Smooth muscle cell (in vitro differentiated cells): ENCODE results near the gene CLMN. TPM values are rescaled to one million over a fixed set of nuclear protein-coding genes. Genes with fewer than 3 reads are reported as not detected.

Source experiments
- DNase-seq: peaks from one replicate; lab custom pipeline; 2025; ENCODE audit not compliant: unreplicated experiment; lab: John Stamatoyannopoulos, UW
- H2AFZ ChIP-seq: fragments of 200-600 bp; sonication (generic); 2 replicates; pipeline ENCODE4 v1.6.0; 2016; ENCODE audit warnings: antibody characterized with exemption, low read depth, mild to moderate bottlenecking
- H3F3A ChIP-seq: fragments of 200-600 bp; sonication (generic); 2 replicates; pipeline ENCODE4 v1.6.0; 2017; ENCODE audit warnings: antibody characterized with exemption, low read depth
- H3K27ac ChIP-seq: fragments of 200-600 bp; sonication (generic); 2 replicates; pipeline ENCODE4 v1.5.1; 2016; ENCODE audit warnings: low read depth, mild to moderate bottlenecking
- H3K27me3 ChIP-seq: fragments of 200-600 bp; sonication (generic); 2 replicates; pipeline ENCODE4 v1.6.1; 2016; ENCODE audit warnings: low read depth, mild to moderate bottlenecking
- H3K36me3 ChIP-seq: fragments of 200-600 bp; sonication (generic); 2 replicates; pipeline ENCODE4 v1.5.1; 2016; ENCODE audit warnings: low read depth
- H3K4me1 ChIP-seq: fragments of 200-600 bp; sonication (generic); 2 replicates; pipeline ENCODE4 v1.5.1; 2016; ENCODE audit warnings: low read depth
- H3K4me2 ChIP-seq: fragments of 200-600 bp; sonication (generic); 2 replicates; pipeline ENCODE4 v1.6.0; 2016; ENCODE audit warnings: mild to moderate bottlenecking
- H3K4me3 ChIP-seq: fragments of 200-600 bp; sonication (generic); 2 replicates; pipeline ENCODE4 v1.5.1; 2016; ENCODE audit warnings: mild to moderate bottlenecking
- H3K79me2 ChIP-seq: fragments of 200-600 bp; sonication (generic); 2 replicates; pipeline ENCODE4 v1.6.0; 2016; ENCODE audit warnings: low read depth, mild to moderate bottlenecking
- H3K9ac ChIP-seq: fragments of 200-600 bp; sonication (generic); 2 replicates; pipeline ENCODE4 v1.6.0; 2016; ENCODE audit warnings: low read depth
- H3K9me3 ChIP-seq: fragments of 200-600 bp; sonication (generic); replicated peaks from 2 replicates; pipeline ENCODE4 v1.5.1; 2016; ENCODE audit warnings: low read depth
- H4K20me1 ChIP-seq: fragments of 200-600 bp; sonication (generic); 2 replicates; pipeline ENCODE4 v1.6.0; 2016; ENCODE audit warnings: low read depth
- WGBS: methylation state at CpG from one replicate; pipeline ENCODE4 v1.1.7; 2016; ENCODE audit warnings: low lambda C conversion rate; 5-methylcytosine and 5-hydroxymethylcytosine counted together
- polyA plus RNA-seq: library from polyadenylated mRNA; unstranded; fragments of >200 nt; fragmentation: Nextera tagmentation; extraction: Ambion mirVana; gene quantifications from 2 replicates; pipeline ENCODE4 v1.2.1, GENCODE V29; 2016
- total RNA-seq: library from RNA; depleted of rRNA; stranded (reverse); fragments of >200 nt; gene quantifications from 2 replicates; pipeline ENCODE4 v1.2.3, GENCODE V29; 2014
- TF ChIP-seq, protein P1 (sequence below): fragments of 200-600 bp; sonication (generic); IDR thresholded peaks from 2 replicates; pipeline ENCODE4 v1.5.1; 2017; ENCODE audit warnings: borderline replicate concordance, mild to moderate bottlenecking, antibody characterized with exemption; ENCODE audit not compliant: insufficient read depth, poor library complexity, severe bottlenecking

CLMN gene
- total and polyA plus RNA-seq, 2 experiments from 2014 or later: 1.3 to 3.5 TPM

GRCh38 chr14:95248432-95248831 lies 71.3 kb downstream of the CLMN start:
- Histone ChIP-seq H3F3A (peaks cover 7% of the 10 kb centered on the region), H3K9me3 (no peaks in the 10 kb centered on the region), H4K20me1 (no peaks in the 10 kb centered on the region), H3K9ac (no peak overlapping the region), H3K27me3 (no peaks in the 10 kb centered on the region), H3K79me2 (no peaks in the 10 kb centered on the region), H3K36me3 (no peaks in the 10 kb centered on the region), H3K4me1 (no peaks in the 10 kb centered on the region), H3K27ac (no peak overlapping the region), H3K4me2 (peak overlapping the region; percentile 22), H2AFZ (no peak overlapping the region), H3K4me3 (no peak overlapping the region)
- WGBS: 75% methylated on average over 6 of the region's 6 CpGs
- TF ChIP-seq, protein P1, sequence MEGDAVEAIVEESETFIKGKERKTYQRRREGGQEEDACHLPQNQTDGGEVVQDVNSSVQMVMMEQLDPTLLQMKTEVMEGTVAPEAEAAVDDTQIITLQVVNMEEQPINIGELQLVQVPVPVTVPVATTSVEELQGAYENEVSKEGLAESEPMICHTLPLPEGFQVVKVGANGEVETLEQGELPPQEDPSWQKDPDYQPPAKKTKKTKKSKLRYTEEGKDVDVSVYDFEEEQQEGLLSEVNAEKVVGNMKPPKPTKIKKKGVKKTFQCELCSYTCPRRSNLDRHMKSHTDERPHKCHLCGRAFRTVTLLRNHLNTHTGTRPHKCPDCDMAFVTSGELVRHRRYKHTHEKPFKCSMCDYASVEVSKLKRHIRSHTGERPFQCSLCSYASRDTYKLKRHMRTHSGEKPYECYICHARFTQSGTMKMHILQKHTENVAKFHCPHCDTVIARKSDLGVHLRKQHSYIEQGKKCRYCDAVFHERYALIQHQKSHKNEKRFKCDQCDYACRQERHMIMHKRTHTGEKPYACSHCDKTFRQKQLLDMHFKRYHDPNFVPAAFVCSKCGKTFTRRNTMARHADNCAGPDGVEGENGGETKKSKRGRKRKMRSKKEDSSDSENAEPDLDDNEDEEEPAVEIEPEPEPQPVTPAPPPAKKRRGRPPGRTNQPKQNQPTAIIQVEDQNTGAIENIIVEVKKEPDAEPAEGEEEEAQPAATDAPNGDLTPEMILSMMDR: no peak
- DNase-seq: no peak

DNA sequence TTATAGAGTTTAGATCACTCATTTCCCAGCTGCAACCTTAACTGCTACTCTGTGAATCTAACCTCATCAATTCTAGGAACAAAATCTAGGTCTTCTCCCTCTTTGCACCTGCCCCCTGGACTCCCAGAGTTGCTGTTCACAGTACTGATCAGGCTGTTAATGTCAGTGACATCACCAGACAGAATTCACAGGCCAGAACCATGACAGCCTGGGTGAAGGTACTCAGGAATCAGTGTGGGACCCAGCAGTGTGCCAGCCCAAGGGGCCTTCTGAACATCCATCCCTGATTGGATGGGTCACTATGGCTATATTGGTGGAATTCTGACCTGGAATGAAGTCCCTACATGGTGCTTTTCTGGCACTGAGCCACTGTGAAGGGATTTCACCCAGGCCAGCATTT lies 72.8 kb downstream of the CLMN start:
- Histone ChIP-seq H3K4me3 (no peak overlapping the region), H3K4me2 (no peak overlapping the region), H4K20me1 (no peaks in the 10 kb centered on the region), H3K4me1 (no peaks in the 10 kb centered on the region), H2AFZ (no peak overlapping the region), H3K27me3 (no peaks in the 10 kb centered on the region), H3K79me2 (no peaks in the 10 kb centered on the region), H3K27ac (no peak overlapping the region), H3K36me3 (no peaks in the 10 kb centered on the region), H3K9ac (no peak overlapping the region), H3K9me3 (no peaks in the 10 kb centered on the region), H3F3A (peaks cover 7% of the 10 kb centered on the region)
- TF ChIP-seq, protein P1: no peak
- no peak for DNase-seq

DNA sequence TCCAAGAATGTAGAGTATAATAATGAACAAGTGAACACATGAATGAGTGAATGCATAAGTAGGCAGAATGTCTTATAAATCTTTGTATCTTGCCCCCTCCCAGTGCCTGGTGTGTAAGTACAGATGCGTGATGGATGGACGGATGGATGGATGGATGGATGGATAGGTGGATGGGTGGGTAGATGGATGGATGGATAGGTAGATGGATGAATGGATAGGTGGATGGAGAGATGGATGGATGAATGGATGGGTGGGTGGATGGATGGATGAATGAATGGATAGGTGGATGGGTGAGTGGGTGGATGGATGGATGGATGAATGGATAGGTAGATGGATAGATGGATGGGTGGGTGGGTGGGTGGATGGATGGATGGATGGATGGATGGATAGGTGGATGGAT lies 74.4 kb downstream of the CLMN start:
- WGBS: 100% methylated on average over 2 of the region's 2 CpGs
- H3K36me3 ChIP-seq: no peaks in the 10 kb centered on the region

GRCh38 chr14:95244587-95244986 lies 75.1 kb downstream of the CLMN start:
- TF ChIP-seq, protein P1: no peak
- Histone ChIP-seq H3F3A (no peaks in the 10 kb centered on the region), H3K36me3 (no peaks in the 10 kb centered on the region), H3K9me3 (no peaks in the 10 kb centered on the region), H3K79me2 (no peaks in the 10 kb centered on the region), H3K4me1 (no peaks in the 10 kb centered on the region), H3K9ac (no peak overlapping the region), H4K20me1 (no peaks in the 10 kb centered on the region), H3K27ac (no peak overlapping the region), H3K4me3 (no peak overlapping the region), H2AFZ (no peak overlapping the region), H3K4me2 (no peak overlapping the region), H3K27me3 (no peaks in the 10 kb centered on the region)
- 94% methylated on average over 3 of the region's 3 CpGs for WGBS
- no peak for DNase-seq

More for the DNA sequence above, 74.4 kb downstream of the CLMN start:
- Histone ChIP-seq H4K20me1 (no peaks in the 10 kb centered on the region), H3K9me3 (no peaks in the 10 kb centered on the region), H3K79me2 (no peaks in the 10 kb centered on the region), H3K27ac (no peak overlapping the region), H3K4me1 (no peaks in the 10 kb centered on the region), H3K9ac (no peak overlapping the region), H3K4me3 (no peak overlapping the region), H3F3A (no peaks in the 10 kb centered on the region), H3K4me2 (no peak overlapping the region), H2AFZ (no peak overlapping the region), H3K27me3 (no peaks in the 10 kb centered on the region)
- TF ChIP-seq, protein P1: no peak
- DNase-seq: no peak
